H1 (cell line): Measurements from ENCODE around the gene GLRX. TPM values are rescaled to one million over a fixed set of nuclear protein-coding genes. Genes with fewer than 3 reads are reported as not detected.

Experiments
- CTCF ChIA-PET: fragments of 300-600 bp; sonication (Branson Sonifier 250); formaldehyde crosslinking; loops from one replicate; lab custom pipeline; 2021; ENCODE audit not compliant: partially characterized antibody; lab: Charles Lee
- POLR2A ChIA-PET: fragments of 300-600 bp; sonication (Branson Sonifier 250); formaldehyde crosslinking; loops from one replicate; lab custom pipeline; 2021; ENCODE audit warnings: inconsistent platforms; ENCODE audit not compliant: partially characterized antibody; lab: Charles Lee
- DNase-seq, 2 experiments: peaks; one replicate each; pipeline versions ENCODE4 v3.0.0 to v3.0.0-alpha.2; 2010 to 2022; ENCODE audit warnings: low spot score in 2 of 2, low read depth in 1 of 2, mixed read lengths in 1 of 2
- FAIRE-seq: peaks from 2 replicates; lab custom pipeline; 2011; peaks lifted over from hg19 to GRCh38; lab: Jason Lieb, UNC
- H2AFZ ChIP-seq: 2 replicates; pipeline ENCODE4 v1.8.1; 2012; ENCODE audit warnings: low read length, inconsistent platforms
- H2AK5ac ChIP-seq: 2 replicates; pipeline ENCODE4 v1.6.1; 2013; ENCODE audit warnings: low read depth, low read length
- H2BK120ac ChIP-seq: replicated peaks from 2 replicates; pipeline ENCODE3; 2013; ENCODE audit warnings: low read depth, low read length, inconsistent platforms
- H2BK12ac ChIP-seq: 2 replicates; pipeline ENCODE4 v1.6.1; 2013; ENCODE audit warnings: low read depth, low read length
- H2BK15ac ChIP-seq: 2 replicates; pipeline ENCODE4 v1.6.1; 2013; ENCODE audit warnings: low read length
- H2BK20ac ChIP-seq: 2 replicates; pipeline ENCODE4 v1.6.1; 2013; ENCODE audit warnings: low read length
- H2BK5ac ChIP-seq: 2 replicates; pipeline ENCODE4 v1.6.1; 2013; ENCODE audit warnings: low read depth, low read length
- H3K14ac ChIP-seq: 2 replicates; pipeline ENCODE4 v1.6.1; 2013; ENCODE audit warnings: inconsistent platforms; ENCODE audit not compliant: insufficient read length
- H3K18ac ChIP-seq: 2 replicates; pipeline ENCODE4 v1.6.1; 2013; ENCODE audit warnings: low read length; ENCODE audit errors: extremely low read depth
- H3K23ac ChIP-seq: 2 replicates; pipeline ENCODE4 v1.6.1; 2013; ENCODE audit warnings: inconsistent platforms; ENCODE audit not compliant: insufficient read length
- H3K23me2 ChIP-seq: 2 replicates; pipeline ENCODE4 v1.6.1; 2013; ENCODE audit warnings: low read depth, low read length
- H3K27ac ChIP-seq: 2 replicates; pipeline ENCODE4 v1.6.1; 2011; ENCODE audit warnings: low read depth, low read length, inconsistent platforms
- H3K27me3 ChIP-seq, 4 experiments: replicated peaks in 1 of 4; 1 replicate in 1 of 4; 2 replicates in 3 of 4; pipeline versions ENCODE4 v1.6.1 to v1.8.1; 2011 to 2013; ENCODE audit warnings: low read length in 3 of 4, mild to moderate bottlenecking in 3 of 4, inconsistent platforms in 2 of 4, mixed read lengths in 2 of 4, moderate library complexity in 1 of 4; ENCODE audit not compliant: control insufficient read depth in 3 of 4, insufficient read depth in 3 of 4; ENCODE audit errors: extremely low read depth in 1 of 4
- H3K36me3 ChIP-seq, 4 experiments: 2 replicates each; pipeline versions ENCODE4 v1.6.1 to v1.8.1; 2011 to 2013; ENCODE audit warnings: mild to moderate bottlenecking in 4 of 4, low read length in 3 of 4, moderate library complexity in 2 of 4, control low read depth in 1 of 4, inconsistent platforms in 1 of 4; ENCODE audit not compliant: insufficient read depth in 4 of 4, control insufficient read depth in 2 of 4
- H3K4ac ChIP-seq: replicated peaks from 2 replicates; pipeline ENCODE3; 2013; ENCODE audit warnings: low read length, low read depth, mixed read lengths, inconsistent platforms; ENCODE audit not compliant: insufficient read length
- H3K4me1 ChIP-seq, 4 experiments: replicated peaks in 1 of 4; 1 replicate in 1 of 4; 2 replicates in 3 of 4; pipeline versions ENCODE4 v1.6.1 to v1.8.1; 2011 to 2013; ENCODE audit warnings: low read length in 3 of 4, inconsistent platforms in 2 of 4, mixed read lengths in 1 of 4; ENCODE audit not compliant: insufficient read depth in 4 of 4, control insufficient read depth in 3 of 4
- H3K4me2 ChIP-seq, 2 experiments: 2 replicates each; pipeline versions ENCODE4 v1.6.1 to v1.8.1; 2011 to 2013; ENCODE audit warnings: low read depth in 2 of 2, low read length in 2 of 2, control low read depth in 1 of 2, inconsistent platforms in 1 of 2, mild to moderate bottlenecking in 1 of 2; ENCODE audit not compliant: insufficient read depth in 1 of 2
- H3K4me3 ChIP-seq, 4 experiments: fragments of 200-600, 300-600 bp in 1 of 4; sonication (generic), shearing (Covaris generic), sonication (Bioruptor Twin) in 1 of 4; 2 replicates each; pipeline versions ENCODE4 v1.5.1 to v1.8.1; 2011 to 2016; ENCODE audit warnings: low read length in 4 of 4, low read depth in 3 of 4, control low read depth in 2 of 4, inconsistent platforms in 2 of 4, mild to moderate bottlenecking in 2 of 4, mixed read lengths in 1 of 4, moderate library complexity in 1 of 4; ENCODE audit not compliant: insufficient read depth in 2 of 4; ENCODE audit errors: extremely low read depth in 1 of 4
- H3K56ac ChIP-seq: replicated peaks from 2 replicates; pipeline ENCODE3; 2013; ENCODE audit warnings: low read depth, mild to moderate bottlenecking, mixed read lengths, low read length, inconsistent platforms; ENCODE audit not compliant: insufficient read length
- H3K79me1 ChIP-seq: 2 replicates; pipeline ENCODE4 v1.6.1; 2013; ENCODE audit warnings: low read depth, low read length, control low read depth
- H3K79me2 ChIP-seq, 2 experiments: 2 replicates each; pipeline versions ENCODE4 v1.6.1 to v1.8.1; 2012 to 2013; ENCODE audit warnings: low read length in 2 of 2, mild to moderate bottlenecking in 2 of 2, inconsistent platforms in 1 of 2; ENCODE audit not compliant: insufficient read depth in 2 of 2, control insufficient read depth in 1 of 2
- H3K9ac ChIP-seq, 4 experiments: replicated peaks in 1 of 4; 1 replicate in 1 of 4; 2 replicates in 3 of 4; pipeline versions ENCODE4 v1.6.1 to v1.8.1; 2011 to 2013; ENCODE audit warnings: low read depth in 3 of 4, low read length in 3 of 4, control low read depth in 2 of 4, mild to moderate bottlenecking in 2 of 4, moderate library complexity in 2 of 4, inconsistent platforms in 1 of 4; ENCODE audit errors: extremely low read depth in 1 of 4
- H3K9me3 ChIP-seq, 2 experiments: 2 replicates each; pipeline versions ENCODE4 v1.6.1 to v1.8.1; 2012 to 2013; ENCODE audit warnings: mild to moderate bottlenecking in 2 of 2, moderate library complexity in 2 of 2, control low read depth in 1 of 2, inconsistent platforms in 1 of 2, low read depth in 1 of 2, low read length in 1 of 2, mixed read lengths in 1 of 2; ENCODE audit not compliant: insufficient read depth in 2 of 2
- H4K20me1 ChIP-seq, 2 experiments: replicated peaks in 1 of 2; 2 replicates each; pipeline versions ENCODE3 to v1.8.1; 2011 to 2013; ENCODE audit warnings: inconsistent platforms in 2 of 2, low read length in 2 of 2, mild to moderate bottlenecking in 1 of 2; ENCODE audit not compliant: insufficient read depth in 2 of 2, control insufficient read depth in 1 of 2
- H4K5ac ChIP-seq: 2 replicates; pipeline ENCODE4 v1.6.1; 2013; ENCODE audit warnings: low read length, low read depth, mixed read lengths, inconsistent platforms; ENCODE audit not compliant: insufficient read length
- H4K8ac ChIP-seq: 2 replicates; pipeline ENCODE4 v1.8.0; 2013; ENCODE audit warnings: mild to moderate bottlenecking, moderate library complexity, low read length, inconsistent platforms; ENCODE audit not compliant: insufficient read depth; ENCODE audit errors: extremely low read depth
- H4K91ac ChIP-seq: replicated peaks from 2 replicates; pipeline ENCODE3; 2013; ENCODE audit warnings: low read length, mixed read lengths, inconsistent platforms; ENCODE audit not compliant: insufficient read length
- ASH2L ChIP-seq: fragments of 200-600, 300-600 bp; sonication (generic); IDR thresholded peaks from one replicate; pipeline ENCODE4 v1.7.1; 2017; ENCODE audit warnings: low read length
- FOSL1 ChIP-seq: IDR thresholded peaks from 2 replicates; pipeline ENCODE4 v1.6.1; 2011; ENCODE audit warnings: mild to moderate bottlenecking, low read depth, low read length, moderate library complexity; ENCODE audit not compliant: insufficient read depth
- SP1 ChIP-seq: IDR thresholded peaks from 2 replicates; pipeline ENCODE4 v1.6.1; 2011; ENCODE audit warnings: low read depth, low read length
- ZNF274 ChIP-seq: IDR thresholded peaks from 2 replicates; pipeline ENCODE4 v1.7.0; 2012; ENCODE audit warnings: low read length, borderline replicate concordance; ENCODE audit errors: extremely low read depth
- WGBS, 2 experiments: shearing (Covaris generic) in 1 of 2; methylation state at CpG; one replicate each; pipeline versions ENCODE4 v1.1.6 to v1.1.7; 2013 to 2015; ENCODE audit warnings: low lambda C conversion rate in 2 of 2, mixed read lengths in 2 of 2, inconsistent platforms in 1 of 2, low coverage in 1 of 2, missing lambda C conversion rate in 1 of 2; ENCODE audit not compliant: insufficient replicate concordance in 2 of 2, insufficient coverage in 1 of 2, insufficient read length in 1 of 2; ENCODE audit errors: extremely low coverage in 1 of 2, missing lambda C conversion rate in 1 of 2; 5-methylcytosine and 5-hydroxymethylcytosine counted together
- polyA plus RNA-seq, 7 experiments: library from polyadenylated mRNA; depleted of rRNA in 3 of 7; stranded (reverse) in 5 of 7; unstranded in 2 of 7; fragments of >200 nt in 5 of 7; fragments of 200-250 nt in 2 of 7; gene quantifications; 1 replicate in 5 of 7; 2 replicates in 1 of 7; 4 replicates in 1 of 7; pipeline versions ENCODE4 v1.2.1 to v1.2.3, GENCODE V29; 2011 to 2013; ENCODE audit warnings: missing spikeins in 2 of 7, mixed read lengths in 2 of 7
- total RNA-seq: library from RNA; stranded (reverse); fragmentation: NEBNext Ultra II Directional; extraction: Animal tissue kit (Norgen Biotek cat#: 25700); gene quantifications from 2 replicates; pipeline ENCODE4 v1.2.1, GENCODE V29; 2021

Gene GLRX
- total and polyA plus RNA-seq, 2 of the 8 experiments (the other 6 are each of a cell fraction or from before 2014, with no cell fraction given), result 22.9 to 31.2 TPM

DNA sequence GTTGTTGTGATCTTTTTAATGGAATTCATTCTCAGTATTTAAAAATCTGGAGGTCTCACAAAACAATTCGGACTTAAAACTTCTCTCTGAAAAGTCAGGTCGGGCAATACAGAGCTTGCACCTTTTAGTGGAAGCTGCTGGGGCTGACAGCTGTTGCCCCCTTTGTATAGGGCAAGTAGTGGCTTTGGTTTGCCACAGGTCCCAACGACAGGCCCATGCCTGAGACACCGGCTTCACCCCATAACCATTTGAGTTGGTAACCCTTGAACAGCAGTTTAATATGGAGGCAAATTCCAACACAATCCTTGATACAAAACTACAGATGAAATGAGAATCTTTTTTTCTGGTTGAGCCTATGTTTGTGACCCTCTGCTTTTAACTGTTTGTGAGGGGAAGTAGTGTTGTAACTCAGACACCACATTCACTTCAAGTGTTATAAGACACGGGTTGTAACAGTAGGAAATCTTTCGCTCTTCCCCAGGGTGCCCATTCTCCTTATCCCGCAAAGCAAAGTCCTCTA, 752 bp upstream of the GLRX start:
- Histone ChIP-seq H2AFZ (peak overlapping the region; percentile 72), H4K91ac (no peak overlapping the region), H2BK15ac (no peak overlapping the region), H3K18ac (no peak overlapping the region), H3K4me2 (peak overlapping the region in 1 of 2 experiments; percentile 61; a peak in 1 of 4 replicates), H3K9me3 (no peaks in the 10 kb centered on the region), H3K23me2 (peaks cover 5% of the 10 kb centered on the region), H3K4me3 (no peak overlapping the region), H3K4me1 (peaks cover 5 to 16% (median 13%) of the 10 kb centered on the region in 4 experiments; a peak in 6 of 7 replicates), H3K27me3 (no peaks in the 10 kb centered on the region; a peak in 1 of 7 replicates), H2BK120ac (no peak overlapping the region), H2AK5ac (no peak overlapping the region), H4K20me1 (no peaks in the 10 kb centered on the region), H3K23ac (no peak overlapping the region), H3K27ac (no peak overlapping the region), H2BK12ac (0 out of 2 replicates have a peak overlapping the region, but pooled peaks have one; percentile 5), H2BK20ac (no peak overlapping the region), H3K79me1 (no peaks in the 10 kb centered on the region), H3K36me3 (no peaks in the 10 kb centered on the region), H3K14ac (no peak overlapping the region), H4K5ac (no peak overlapping the region), H3K79me2 (no peaks in the 10 kb centered on the region), H4K8ac (no peak overlapping the region), H3K56ac (no peak overlapping the region), H2BK5ac (no peak overlapping the region), H3K4ac (no peak overlapping the region), H3K9ac (no peak overlapping the region)
- WGBS, 2 experiments, result 60% methylated on average over 7 of the region's 7 CpGs; no CpG with 5 or more reads in 1 of the 2 experiments
- CTCF ChIA-PET, result interaction anchor here (1.0 to 3.2 kb wide), 12 partner anchors 8 to 178 kb away, joined by 3 to 18 read pairs (median 8); no protein-coding TSS in a partner anchor
- DNase-seq (no peak), FAIRE-seq (no peak)
- POLR2A ChIA-PET, result interaction anchor here (1.1 to 2.6 kb wide), 6 partner anchors 11 to 139 kb away, joined by 3 to 22 read pairs (median 4); partner anchors contain the start of gene RHOBTB3
- TF ChIP-seq SP1, result no peak
- TF ChIP-seq ASH2L, result no peak
- no peak for TF ChIP-seq FOSL1
- no peak for TF ChIP-seq ZNF274
